Measurements from ENCODE around the gene KBTBD6. TPM values are rescaled to one million over a fixed set of nuclear protein-coding genes. Genes with fewer than 3 reads are reported as not detected.
"Not testable (repeated sequence)": the region's sequence is repeated elsewhere in the genome, so short reads cannot be mapped to it uniquely, and the experiment has no call there.

KBTBD6 gene, protein sequence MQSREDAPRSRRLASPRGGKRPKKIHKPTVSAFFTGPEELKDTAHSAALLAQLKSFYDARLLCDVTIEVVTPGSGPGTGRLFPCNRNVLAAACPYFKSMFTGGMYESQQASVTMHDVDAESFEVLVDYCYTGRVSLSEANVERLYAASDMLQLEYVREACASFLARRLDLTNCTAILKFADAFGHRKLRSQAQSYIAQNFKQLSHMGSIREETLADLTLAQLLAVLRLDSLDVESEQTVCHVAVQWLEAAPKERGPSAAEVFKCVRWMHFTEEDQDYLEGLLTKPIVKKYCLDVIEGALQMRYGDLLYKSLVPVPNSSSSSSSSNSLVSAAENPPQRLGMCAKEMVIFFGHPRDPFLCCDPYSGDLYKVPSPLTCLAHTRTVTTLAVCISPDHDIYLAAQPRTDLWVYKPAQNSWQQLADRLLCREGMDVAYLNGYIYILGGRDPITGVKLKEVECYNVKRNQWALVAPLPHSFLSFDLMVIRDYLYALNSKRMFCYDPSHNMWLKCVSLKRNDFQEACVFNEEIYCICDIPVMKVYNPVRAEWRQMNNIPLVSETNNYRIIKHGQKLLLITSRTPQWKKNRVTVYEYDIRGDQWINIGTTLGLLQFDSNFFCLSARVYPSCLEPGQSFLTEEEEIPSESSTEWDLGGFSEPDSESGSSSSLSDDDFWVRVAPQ
- 1 to 10 TPM; 3.0 to 8.8 (median 7.8) TPM for total RNA-seq
- 9.0 TPM for total RNA-seq (2013)
- 4.8 to 33.7 (median 20.5) reads per million in 29 experiments for total RNA-seq

DNA sequence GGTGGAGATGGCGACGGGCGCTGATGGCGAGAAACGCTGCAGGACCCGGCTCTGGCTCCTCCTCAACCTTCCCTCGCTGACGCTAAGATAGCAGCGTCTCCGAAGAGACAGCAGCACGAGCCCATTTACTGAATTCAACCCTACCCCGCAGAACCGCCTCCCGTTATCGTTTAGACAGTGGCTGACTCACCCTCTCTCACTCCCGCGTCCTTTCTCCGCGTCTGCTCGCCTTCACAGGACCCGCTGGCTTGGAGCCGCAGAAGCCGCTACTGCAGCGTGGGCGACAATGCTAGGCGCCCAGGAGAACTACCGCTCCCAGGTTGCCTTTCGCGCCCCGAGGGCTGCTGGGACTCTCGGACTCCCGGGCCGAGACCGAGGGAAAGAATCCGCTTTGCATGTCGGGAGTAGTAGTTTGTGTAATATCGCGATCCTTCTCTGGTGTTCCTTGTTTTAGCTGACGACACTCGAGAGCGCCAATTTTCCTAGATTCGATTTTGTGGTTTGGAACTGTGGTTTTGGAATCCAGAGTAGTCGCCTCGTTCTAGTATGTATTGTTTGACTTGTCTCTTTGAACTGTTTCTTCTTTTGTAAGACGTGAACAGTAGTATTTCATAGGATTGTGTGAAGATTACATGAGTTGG is at the start of gene KBTBD6:
Gene KBTBD6, minus strand, starts transcription at position 291 of the 641 bp plus-strand sequence. CDS start 291 bp downstream, outside the sequence.
- H3K27ac ChIP-seq (ENCODE audit: low read length): peak within 1 kb of the TSS; percentile 66
- Mint-ChIP-seq H3K9me3 (no peaks in the 10 kb centered on the region), H3K4me3 (peak within 1 kb of the TSS; percentile 96 to 99 (median 98)), H3K36me3 (peaks cover 18% of the 10 kb centered on the region), H3K27me3 (no peaks in the 10 kb centered on the region), H3K4me1 (peaks cover 55 to 57% (median 56%) of the 10 kb centered on the region in 3 donors), H3K27ac (peak within 1 kb of the TSS; percentile 92 to 94)
- POLR2A ChIA-PET: no interaction called here
- peak within 1 kb of the TSS; percentile 64 to 84 for H3K4me3 ChIP-seq (ENCODE audit: control insufficient read depth in 1 of 2, extremely low read depth in 1 of 2, low read length in 1 of 2)
- no peaks in the 10 kb centered on the region for H3K9me3 ChIP-seq
- CTCF ChIA-PET: no interaction called here
- no peaks in the 10 kb centered on the region for H3K27me3 ChIP-seq (replicated peaks in 1 of 2; ENCODE audit: control insufficient read depth in 2 of 2, extremely low read depth in 1 of 2, insufficient read depth in 2 of 2, low read length in 1 of 2)
- WGBS (ENCODE audit: insufficient coverage): under 1% methylated on average over 41 of the region's 45 CpGs
- peak; percentile 98 to 99 (median 98) for ATAC-seq (replicated peaks in 1 of 4)
- peaks cover 24 to 33% of the 10 kb centered on the region in 2 experiments for H3K4me1 ChIP-seq (ENCODE audit: control insufficient read depth in 1 of 2, extremely low read depth in 1 of 2, insufficient read depth in 2 of 2, low read length in 2 of 2)
- no peaks in the 10 kb centered on the region for H3K36me3 ChIP-seq (ENCODE audit: control insufficient read depth in 2 of 2, extremely low read depth in 1 of 2, insufficient read depth in 1 of 2, low read length in 1 of 2)
- peak; percentile 80 to 94 (median 87) for DNase-seq

DNA sequence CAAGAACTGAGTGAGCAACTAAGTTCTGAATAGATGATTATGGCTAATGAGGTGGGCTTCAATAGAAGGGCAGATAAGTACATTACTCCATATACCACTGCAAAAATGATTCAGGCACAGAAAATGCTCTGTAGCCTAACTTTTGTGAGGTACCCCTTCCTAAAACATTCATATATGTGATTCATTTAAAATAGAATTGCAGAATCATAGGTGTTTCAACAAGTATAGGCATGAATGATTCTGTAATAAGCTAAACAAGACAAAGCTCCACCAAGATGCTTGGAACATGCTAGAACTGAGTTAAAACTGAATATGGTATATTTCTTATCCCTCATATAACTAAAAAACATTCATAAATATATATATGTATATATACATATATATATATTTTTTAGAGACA is 49.6 kb upstream of the KBTBD6 start:
- H3K9me3 Mint-ChIP-seq: no peaks in the 10 kb centered on the region
- H3K4me1 Mint-ChIP-seq: no peaks in the 10 kb centered on the region
- H3K4me3 Mint-ChIP-seq: no peak overlapping the region
- Histone ChIP-seq H3K9me3 (no peaks in the 10 kb centered on the region), H3K36me3 (ENCODE audit: control insufficient read depth in 2 of 2, extremely low read depth in 1 of 2, insufficient read depth in 1 of 2, low read length in 1 of 2) (peaks cover 0 to 4% of the 10 kb centered on the region in 2 donors), H3K27ac (ENCODE audit: low read length) (no peak overlapping the region), H3K4me3 (ENCODE audit: control insufficient read depth in 1 of 2, extremely low read depth in 1 of 2, low read length in 1 of 2) (no peak overlapping the region), H3K4me1 (ENCODE audit: control insufficient read depth in 1 of 2, extremely low read depth in 1 of 2, insufficient read depth in 2 of 2, low read length in 2 of 2) (no peaks in the 10 kb centered on the region), H3K27me3 (replicated peaks in 1 of 2; ENCODE audit: control insufficient read depth in 2 of 2, extremely low read depth in 1 of 2, insufficient read depth in 2 of 2, low read length in 1 of 2) (no peaks in the 10 kb centered on the region)
- no peak overlapping the region for H3K27ac Mint-ChIP-seq
- no peaks in the 10 kb centered on the region for H3K27me3 Mint-ChIP-seq
- no peak for DNase-seq
- H3K36me3 Mint-ChIP-seq: peaks cover 3% of the 10 kb centered on the region
- ChIA-PET POLR2A (no interaction called here), CTCF (no interaction called here)
- no peak for ATAC-seq (replicated peaks in 1 of 4)

DNA sequence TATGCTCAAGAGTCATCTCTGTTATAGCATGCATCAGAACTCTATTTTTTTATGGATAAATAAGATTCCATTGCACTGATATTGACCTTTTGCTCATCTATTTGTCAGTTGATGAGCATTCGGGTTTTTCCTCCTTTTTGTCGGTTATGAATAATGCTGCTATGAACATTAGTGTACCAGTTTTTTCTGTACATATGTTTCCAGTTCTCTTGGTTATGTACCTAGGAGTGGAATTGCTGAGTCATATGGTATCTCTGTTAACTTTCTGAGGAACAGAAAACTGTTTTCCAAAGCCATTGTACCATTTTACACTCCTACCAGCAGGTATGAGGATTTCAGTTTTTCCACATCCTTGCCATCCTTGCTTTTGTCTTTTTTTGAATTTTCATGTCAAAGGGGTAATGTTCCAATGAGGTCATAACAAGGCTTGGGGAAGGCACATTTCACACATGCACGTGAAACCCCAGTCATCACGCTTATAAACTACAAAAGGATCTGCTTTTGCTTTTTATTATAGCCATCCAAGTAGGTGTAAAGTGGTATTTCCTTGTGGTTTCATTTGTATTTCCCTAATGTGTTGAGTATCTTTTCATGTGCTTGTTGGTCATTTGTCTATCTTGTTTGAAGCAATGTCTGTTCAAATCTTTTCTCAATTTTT is 47.1 kb upstream of the KBTBD6 start:
- Mint-ChIP-seq H3K27ac (no peak overlapping the region), H3K9me3 (peaks cover under 1 to 21% (median 9%) of the 10 kb centered on the region in 3 donors), H3K36me3 (peaks cover 20% of the 10 kb centered on the region), H3K4me1 (no peaks in the 10 kb centered on the region), H3K4me3 (no peak overlapping the region), H3K27me3 (no peaks in the 10 kb centered on the region)
- Histone ChIP-seq H3K27ac (ENCODE audit: low read length) (no peak overlapping the region), H3K4me3 (ENCODE audit: control insufficient read depth in 1 of 2, extremely low read depth in 1 of 2, low read length in 1 of 2) (no peak overlapping the region), H3K4me1 (ENCODE audit: control insufficient read depth in 1 of 2, extremely low read depth in 1 of 2, insufficient read depth in 2 of 2, low read length in 2 of 2) (no peaks in the 10 kb centered on the region), H3K9me3 (no peaks in the 10 kb centered on the region), H3K36me3 (ENCODE audit: control insufficient read depth in 2 of 2, extremely low read depth in 1 of 2, insufficient read depth in 1 of 2, low read length in 1 of 2) (peaks cover 0 to 4% of the 10 kb centered on the region in 2 donors), H3K27me3 (replicated peaks in 1 of 2; ENCODE audit: control insufficient read depth in 2 of 2, extremely low read depth in 1 of 2, insufficient read depth in 2 of 2, low read length in 1 of 2) (no peaks in the 10 kb centered on the region)
- CTCF ChIA-PET: interaction anchor here in 1 of 2 donors (1.1 kb wide), 1 partner anchor 11 kb away, joined by 3 read pairs; no protein-coding TSS in a partner anchor
- no CpG with 5 or more reads among the region's 4 CpGs for WGBS (ENCODE audit: insufficient coverage)
- ATAC-seq (replicated peaks in 1 of 4) (no peak), DNase-seq (no peak)
- POLR2A ChIA-PET: no interaction called here

DNA sequence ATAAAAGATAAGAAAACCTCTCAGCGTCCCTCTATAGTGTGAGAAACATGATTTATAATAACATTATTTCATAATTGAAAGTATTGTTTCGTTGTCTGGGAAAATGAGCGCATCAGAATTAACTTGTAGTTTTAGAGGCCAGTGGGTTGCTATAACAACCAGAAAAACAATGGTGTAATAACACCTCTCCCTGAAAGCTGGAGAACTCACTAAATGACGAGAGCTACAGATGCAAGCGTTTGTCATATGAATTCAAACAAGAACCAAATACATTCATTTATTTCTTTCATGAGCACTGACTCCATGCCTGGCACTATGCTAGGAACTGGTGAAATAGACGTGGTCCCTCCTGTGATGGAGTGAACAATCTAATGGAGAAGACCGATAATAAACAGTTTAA is 45.4 kb upstream of the KBTBD6 start:
- Mint-ChIP-seq H3K36me3 (peaks cover 24% of the 10 kb centered on the region), H3K27me3 (no peaks in the 10 kb centered on the region), H3K4me1 (no peaks in the 10 kb centered on the region), H3K4me3 (no peak overlapping the region), H3K27ac (no peak overlapping the region), H3K9me3 (peaks cover 4 to 25% (median 9%) of the 10 kb centered on the region in 3 donors)
- CTCF ChIA-PET: no interaction called here
- no peak for ATAC-seq (replicated peaks in 1 of 4)
- H3K27me3 ChIP-seq (replicated peaks in 1 of 2; ENCODE audit: control insufficient read depth in 2 of 2, extremely low read depth in 1 of 2, insufficient read depth in 2 of 2, low read length in 1 of 2): no peaks in the 10 kb centered on the region
- no peaks in the 10 kb centered on the region for H3K4me1 ChIP-seq (ENCODE audit: control insufficient read depth in 1 of 2, extremely low read depth in 1 of 2, insufficient read depth in 2 of 2, low read length in 2 of 2)
- peaks cover 0 to 3% of the 10 kb centered on the region in 2 donors for H3K36me3 ChIP-seq (ENCODE audit: control insufficient read depth in 2 of 2, extremely low read depth in 1 of 2, insufficient read depth in 1 of 2, low read length in 1 of 2)
- H3K9me3 ChIP-seq: no peaks in the 10 kb centered on the region
- WGBS (ENCODE audit: insufficient coverage): 60% methylated on average over 1 of the region's 7 CpGs
- POLR2A ChIA-PET: no interaction called here
- no peak for DNase-seq
- H3K27ac ChIP-seq (ENCODE audit: low read length): no peak overlapping the region
- H3K4me3 ChIP-seq (ENCODE audit: control insufficient read depth in 1 of 2, extremely low read depth in 1 of 2, low read length in 1 of 2): no peak overlapping the region

DNA sequence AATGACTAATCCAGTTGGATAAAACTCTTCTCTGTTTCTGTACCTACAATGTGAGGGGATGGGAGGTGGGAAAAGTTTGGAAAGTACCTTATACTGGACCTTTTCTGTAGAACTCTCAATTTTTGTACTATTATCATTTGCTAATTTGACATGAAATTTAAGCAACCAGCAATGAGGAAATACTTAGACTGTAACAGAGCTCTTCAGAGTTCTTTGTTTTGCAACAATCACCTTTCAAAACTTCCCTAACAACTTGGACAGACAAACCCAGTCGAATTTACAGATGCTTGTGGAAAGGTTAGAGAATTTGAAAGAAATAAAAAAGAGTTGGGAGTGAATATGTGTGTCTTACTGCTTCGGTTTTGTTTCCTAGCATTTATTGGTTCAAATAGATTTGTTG is 45.0 kb upstream of the KBTBD6 start:
- peaks cover 28% of the 10 kb centered on the region for H3K36me3 Mint-ChIP-seq
- Histone ChIP-seq H3K4me3 (ENCODE audit: control insufficient read depth in 1 of 2, extremely low read depth in 1 of 2, low read length in 1 of 2) (no peak overlapping the region), H3K27ac (ENCODE audit: low read length) (no peak overlapping the region), H3K4me1 (ENCODE audit: control insufficient read depth in 1 of 2, extremely low read depth in 1 of 2, insufficient read depth in 2 of 2, low read length in 2 of 2) (no peaks in the 10 kb centered on the region), H3K36me3 (ENCODE audit: control insufficient read depth in 2 of 2, extremely low read depth in 1 of 2, insufficient read depth in 1 of 2, low read length in 1 of 2) (no peaks in the 10 kb centered on the region), H3K27me3 (replicated peaks in 1 of 2; ENCODE audit: control insufficient read depth in 2 of 2, extremely low read depth in 1 of 2, insufficient read depth in 2 of 2, low read length in 1 of 2) (no peaks in the 10 kb centered on the region), H3K9me3 (no peaks in the 10 kb centered on the region)
- peaks cover 4 to 25% (median 9%) of the 10 kb centered on the region in 3 donors for H3K9me3 Mint-ChIP-seq
- H3K4me3 Mint-ChIP-seq: no peak overlapping the region
- H3K4me1 Mint-ChIP-seq: no peaks in the 10 kb centered on the region
- no peak for DNase-seq
- no peaks in the 10 kb centered on the region for H3K27me3 Mint-ChIP-seq
- no peak for ATAC-seq (replicated peaks in 1 of 4)
- POLR2A ChIA-PET: interaction anchor here in 1 of 2 donors (0.6 kb wide), 1 partner anchor 425 kb away, joined by 3 read pairs; no protein-coding TSS in a partner anchor
- WGBS (ENCODE audit: insufficient coverage): no CpG with 5 or more reads among the region's 2 CpGs
- H3K27ac Mint-ChIP-seq: no peak overlapping the region
- CTCF ChIA-PET: no interaction called here

DNA sequence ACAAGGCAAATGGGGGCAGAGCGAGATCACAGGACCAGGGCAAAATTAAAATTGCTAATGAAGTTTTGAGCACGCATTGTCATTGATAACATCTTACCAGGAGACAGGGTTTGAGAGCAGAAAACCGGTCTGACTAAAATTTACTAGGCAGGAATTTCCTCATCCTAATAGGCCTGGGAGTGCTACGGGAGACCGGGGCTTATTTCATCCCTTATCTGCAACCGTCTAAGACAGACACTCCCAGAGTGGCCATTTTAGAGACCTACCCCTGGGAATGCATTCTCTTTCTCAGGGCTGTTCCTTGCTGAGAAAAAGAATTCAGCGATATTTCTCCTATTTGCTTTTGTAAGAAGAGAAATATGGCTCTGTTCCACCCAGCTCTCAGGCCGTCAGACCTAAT is 43.0 kb upstream of the KBTBD6 start:
- CTCF ChIA-PET; H3K4me1 Mint-ChIP-seq; ATAC-seq (replicated peaks in 1 of 4); H3K27me3 ChIP-seq (replicated peaks in 1 of 2; ENCODE audit: control insufficient read depth in 2 of 2, extremely low read depth in 1 of 2, insufficient read depth in 2 of 2, low read length in 1 of 2); H3K4me3 ChIP-seq (ENCODE audit: control insufficient read depth in 1 of 2, extremely low read depth in 1 of 2, low read length in 1 of 2); H3K4me1 ChIP-seq (ENCODE audit: control insufficient read depth in 1 of 2, extremely low read depth in 1 of 2, insufficient read depth in 2 of 2, low read length in 2 of 2); H3K9me3 ChIP-seq; H3K36me3 ChIP-seq (ENCODE audit: control insufficient read depth in 2 of 2, extremely low read depth in 1 of 2, insufficient read depth in 1 of 2, low read length in 1 of 2); H3K27ac ChIP-seq (ENCODE audit: low read length); POLR2A ChIA-PET; H3K4me3 Mint-ChIP-seq; H3K27me3 Mint-ChIP-seq; DNase-seq; H3K27ac Mint-ChIP-seq: not testable (repeated sequence)
- WGBS (ENCODE audit: insufficient coverage): 94% methylated on average over 2 of the region's 8 CpGs
- peaks cover 29% of the 10 kb centered on the region for H3K36me3 Mint-ChIP-seq
- peaks cover 4 to 25% (median 9%) of the 10 kb centered on the region in 3 donors for H3K9me3 Mint-ChIP-seq

Data from T-cell (primary cell).